ENCODE data around the gene SCPEP1.

The SCPEP1 gene

DNA sequence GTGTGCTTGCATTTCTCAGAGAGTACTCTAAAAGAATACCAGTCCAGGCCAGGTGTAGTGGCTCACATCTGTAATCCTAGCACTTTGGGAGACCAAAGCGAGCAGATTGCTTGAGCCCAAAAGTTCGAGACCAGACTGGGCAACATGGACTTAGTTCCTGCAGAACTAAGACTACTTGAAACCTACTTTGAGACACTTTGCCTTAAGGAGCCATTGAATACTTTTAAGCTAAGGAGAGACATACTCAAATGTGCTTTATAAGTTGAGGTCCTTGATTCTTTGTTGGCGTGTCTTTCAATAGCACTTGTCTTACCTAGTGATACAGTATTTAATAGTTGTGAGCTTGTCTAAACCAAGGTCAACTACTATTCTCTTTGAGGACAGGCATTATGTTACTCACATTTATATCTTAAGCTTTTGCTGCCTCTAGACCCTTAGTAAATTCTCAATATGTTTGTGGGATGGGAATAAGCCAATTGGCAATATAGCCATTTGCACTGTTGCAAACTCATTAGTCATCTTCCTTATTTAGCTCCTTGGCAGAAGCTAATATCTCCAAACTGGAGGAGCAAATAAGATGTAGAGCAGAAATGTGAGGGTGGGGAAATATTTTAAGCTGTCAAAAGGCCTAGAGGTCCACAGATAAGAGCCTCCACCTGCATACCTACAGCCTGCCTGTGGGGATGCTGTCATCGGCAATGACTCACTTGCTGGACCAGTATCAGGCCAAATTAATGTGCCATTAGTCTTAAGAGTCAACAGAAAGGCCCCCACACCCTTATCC, 16.3 kb downstream of the SCPEP1 start:
- no peak for DNase-seq (ENCODE audit: low read depth in 1 of 2, low spot score in 1 of 2)

DNA sequence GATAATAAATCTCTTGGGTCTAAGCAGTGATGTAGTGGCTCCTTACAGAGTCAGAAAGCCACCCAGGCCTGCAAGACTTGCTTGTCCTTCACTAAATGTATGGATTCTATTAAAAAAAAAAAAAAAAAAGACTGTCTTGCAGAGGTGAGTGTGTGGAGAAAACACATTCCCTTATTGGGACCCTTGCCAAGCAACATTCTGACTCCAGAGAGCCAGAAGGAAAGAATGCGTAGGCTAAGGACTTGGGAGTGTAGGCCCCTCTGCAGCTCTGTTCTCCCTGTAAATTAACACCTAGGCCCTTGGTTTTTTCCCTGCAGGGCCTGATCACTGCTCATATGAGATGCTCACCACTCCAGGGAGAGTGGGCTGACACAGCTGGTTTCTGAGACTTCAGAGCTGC, 17.8 kb downstream of the SCPEP1 start:
- DNase-seq (ENCODE audit: low read depth in 1 of 2, low spot score in 1 of 2), result no peak

DNA sequence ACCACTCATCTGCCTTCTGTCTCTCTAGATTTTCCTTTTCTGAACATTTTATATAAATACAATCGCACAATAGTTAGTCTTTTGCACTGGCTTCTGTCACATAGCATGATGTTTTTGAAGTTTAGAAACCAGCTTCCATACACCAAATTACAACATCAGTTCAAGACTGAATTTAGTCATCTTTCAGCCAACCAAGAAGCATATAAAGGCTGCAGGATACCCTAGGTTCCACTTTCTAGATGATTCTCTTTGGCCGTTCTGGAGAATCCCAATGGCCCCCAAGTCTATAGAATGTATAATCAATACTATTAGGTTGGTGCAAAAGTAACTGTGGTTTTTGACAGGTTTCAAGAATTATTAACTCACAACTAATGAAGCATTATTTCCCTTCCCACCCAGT, 19.4 kb downstream of the SCPEP1 start:
- DNase-seq (ENCODE audit: low read depth in 1 of 2, low spot score in 1 of 2), result no peak

GRCh38 chr17:57001541-57001940, 23.6 kb downstream of the SCPEP1 start:
- no peak for DNase-seq (ENCODE audit: low read depth in 1 of 2, low spot score in 1 of 2)

DNA sequence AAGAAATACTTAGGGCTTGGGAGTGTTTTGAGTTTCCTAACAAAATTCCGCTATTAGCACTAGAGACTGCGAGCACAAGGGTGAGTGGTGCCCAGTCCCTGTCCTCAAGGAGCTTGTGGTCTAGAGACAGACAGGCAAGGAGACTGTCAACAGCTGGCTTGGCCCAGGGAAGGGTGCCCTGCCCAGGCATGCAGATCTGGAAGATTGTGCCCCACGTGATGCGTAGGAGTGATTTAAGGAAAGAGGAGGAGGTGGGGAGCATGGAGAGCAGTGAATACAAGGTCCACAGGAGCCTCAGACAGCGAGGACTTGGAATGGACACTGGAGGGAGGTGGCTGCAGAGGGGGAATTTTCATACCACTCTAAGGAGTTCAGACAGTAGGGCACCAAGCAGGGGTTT, 25.0 kb downstream of the SCPEP1 start:
- DNase-seq (ENCODE audit: low read depth in 1 of 2, low spot score in 1 of 2), result no peak

GRCh38 chr17:57004944-57005579, 27.1 kb downstream of the SCPEP1 start:
- DNase-seq (ENCODE audit: low read depth in 1 of 2, low spot score in 1 of 2), result no peak

DNA sequence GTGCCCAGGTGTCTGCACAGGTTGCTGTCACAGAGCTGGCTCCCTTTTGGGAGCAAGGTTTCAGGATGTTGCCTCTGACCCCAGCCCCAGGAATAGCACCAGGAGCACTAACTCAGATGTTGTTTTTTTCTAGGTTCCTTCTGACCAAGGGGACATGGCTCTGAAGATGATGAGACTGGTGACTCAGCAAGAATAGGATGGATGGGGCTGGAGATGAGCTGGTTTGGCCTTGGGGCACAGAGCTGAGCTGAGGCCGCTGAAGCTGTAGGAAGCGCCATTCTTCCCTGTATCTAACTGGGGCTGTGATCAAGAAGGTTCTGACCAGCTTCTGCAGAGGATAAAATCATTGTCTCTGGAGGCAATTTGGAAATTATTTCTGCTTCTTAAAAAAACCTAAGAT, 28.1 kb downstream of the SCPEP1 start:
- no peak for DNase-seq (ENCODE audit: low read depth in 1 of 2, low spot score in 1 of 2)

DNA sequence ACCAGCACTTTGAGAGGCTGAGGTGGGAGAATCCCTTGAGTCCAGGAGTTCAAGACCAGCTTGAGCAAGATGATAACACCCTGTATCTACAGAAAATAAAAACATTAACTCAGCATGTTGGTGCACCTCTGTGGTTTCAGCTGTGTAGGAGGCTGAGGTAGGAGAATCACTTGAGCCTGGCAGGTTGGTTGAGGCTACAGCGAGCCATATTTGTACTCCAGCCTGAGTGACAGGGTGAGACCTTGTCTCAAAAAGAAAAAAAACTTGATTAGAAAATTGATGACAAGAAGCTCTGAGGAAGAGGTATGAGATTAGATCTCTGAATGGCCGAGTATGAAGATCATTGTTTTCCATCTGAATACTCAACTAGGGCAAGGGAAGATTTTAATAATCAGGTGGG, 31.0 kb downstream of the SCPEP1 start:
- no peak for DNase-seq (ENCODE audit: low read depth in 1 of 2, low spot score in 1 of 2)

DNA sequence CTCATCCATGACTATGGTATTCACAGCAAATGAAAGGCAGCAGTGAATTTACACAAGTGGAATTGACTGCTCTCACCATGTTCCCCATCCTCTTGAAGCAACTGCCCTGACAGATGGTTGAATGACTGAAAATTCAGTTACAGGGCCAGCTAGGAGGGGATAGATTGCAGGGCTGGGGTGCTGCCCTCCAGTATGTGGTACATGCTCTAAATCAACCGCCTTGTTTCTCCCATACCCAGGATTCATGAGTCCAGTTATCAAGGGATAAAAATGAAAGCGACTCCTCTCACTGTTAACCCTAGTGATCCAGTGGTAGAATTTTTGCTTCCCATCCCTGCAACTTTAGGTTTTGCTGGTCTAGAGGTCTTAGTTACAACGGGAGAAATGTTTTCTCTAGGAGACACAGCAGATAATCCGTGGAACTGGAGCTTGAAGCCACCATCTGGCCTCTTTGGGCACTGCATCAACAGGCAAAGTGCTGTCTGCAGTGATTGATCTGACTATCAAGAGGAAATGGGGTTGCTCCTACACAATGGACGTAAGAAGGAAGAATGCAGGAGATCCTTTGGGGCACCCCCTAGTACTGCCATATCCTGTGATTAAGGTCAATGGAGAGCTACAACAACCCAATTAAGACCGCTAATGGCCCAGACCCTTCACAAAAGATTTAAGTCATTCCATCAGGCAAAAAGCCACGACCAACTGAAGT, 32.0 kb downstream of the SCPEP1 start:
- peak in 1 of 2 donors; percentile 11 for DNase-seq (ENCODE audit: low read depth in 1 of 2, low spot score in 1 of 2)

GRCh38 chr17:57010487-57010886, 32.6 kb downstream of the SCPEP1 start:
- DNase-seq (ENCODE audit: low read depth in 1 of 2, low spot score in 1 of 2), result no peak

GRCh38 chr17:57011491-57012015, 33.6 kb downstream of the SCPEP1 start:
- DNase-seq (ENCODE audit: low read depth in 1 of 2, low spot score in 1 of 2), result no peak

DNA sequence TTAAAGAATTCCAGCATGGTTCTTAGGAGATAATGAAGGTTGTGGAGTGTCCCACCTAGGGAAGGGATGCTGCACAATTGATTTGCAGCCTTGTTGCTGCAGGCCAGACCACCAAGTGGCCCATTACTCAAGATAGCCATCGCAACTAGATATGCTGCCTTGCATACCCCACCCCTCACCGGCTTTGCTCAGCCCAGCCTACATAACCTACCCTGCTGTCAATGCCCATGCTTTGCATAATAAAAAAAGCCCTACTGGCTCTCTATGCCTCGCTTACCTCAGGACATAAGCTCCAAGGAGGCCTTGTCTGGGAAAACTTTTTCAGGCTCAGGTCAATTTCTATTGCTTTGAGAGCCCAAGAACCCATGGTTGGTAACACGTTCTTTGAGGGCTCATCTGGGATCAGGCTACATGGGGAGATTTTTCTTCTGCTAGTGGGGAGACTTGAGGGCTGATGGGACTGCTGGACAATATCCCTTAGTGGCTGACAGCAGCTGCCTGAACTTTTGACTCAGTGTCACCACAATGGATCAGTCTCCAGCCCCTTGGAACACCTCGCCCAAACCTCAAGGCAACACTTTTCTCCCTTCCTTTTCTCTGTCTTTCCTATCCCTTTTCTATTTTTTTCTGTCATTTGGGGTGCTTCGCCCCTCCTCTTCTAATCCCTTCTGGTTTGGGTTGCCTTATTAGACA, 38.3 kb downstream of the SCPEP1 start:
- no peak for DNase-seq (ENCODE audit: low read depth in 1 of 2, low spot score in 1 of 2)

- no peak for DNase-seq (ENCODE audit: low read depth in 1 of 2, low spot score in 1 of 2)
Measured at GRCh38 chr17:57016764-57017116, 38.8 kb downstream of the SCPEP1 start.

DNA sequence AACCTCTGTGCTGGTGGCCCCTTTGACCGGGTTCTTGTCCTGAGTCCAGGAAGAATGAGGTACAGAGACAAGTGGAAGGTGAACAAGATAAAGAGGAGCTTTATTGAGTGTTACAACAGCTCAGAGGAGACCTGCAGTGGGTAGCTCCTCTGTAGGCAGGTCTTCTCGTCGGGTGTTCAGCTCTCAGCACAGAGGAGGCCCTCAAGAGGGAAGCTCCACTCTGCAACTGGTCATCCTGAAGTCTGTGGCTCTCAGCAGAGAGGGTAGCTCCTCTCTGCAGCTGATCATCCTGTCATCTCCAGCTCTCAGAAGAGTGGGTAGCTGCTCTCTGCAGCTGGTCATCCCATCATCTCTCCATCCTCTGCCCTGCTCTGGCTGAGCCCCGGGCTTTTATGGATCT, 39.7 kb downstream of the SCPEP1 start:
- no peak for DNase-seq (ENCODE audit: low read depth in 1 of 2, low spot score in 1 of 2)

DNA sequence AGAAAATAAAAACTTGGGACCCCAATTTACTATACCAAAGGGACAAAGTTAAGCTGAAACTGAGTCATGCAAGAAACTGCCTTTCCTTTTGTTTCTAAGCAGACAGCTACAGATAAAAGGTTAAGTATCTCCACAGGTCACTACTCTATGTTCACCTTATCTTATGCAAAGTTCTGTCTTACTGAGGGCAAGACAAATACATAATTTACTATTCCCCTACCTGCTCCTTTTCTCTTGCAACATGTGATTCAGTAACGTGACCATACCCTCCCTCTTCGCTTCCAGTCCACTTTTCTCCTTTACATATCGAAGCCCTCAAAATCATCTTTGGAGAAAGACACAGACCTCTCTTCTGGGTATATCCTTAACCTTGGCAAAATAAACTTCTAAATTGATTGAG, 42.3 kb downstream of the SCPEP1 start:
- no peak for DNase-seq (ENCODE audit: low read depth in 1 of 2, low spot score in 1 of 2)

DNA sequence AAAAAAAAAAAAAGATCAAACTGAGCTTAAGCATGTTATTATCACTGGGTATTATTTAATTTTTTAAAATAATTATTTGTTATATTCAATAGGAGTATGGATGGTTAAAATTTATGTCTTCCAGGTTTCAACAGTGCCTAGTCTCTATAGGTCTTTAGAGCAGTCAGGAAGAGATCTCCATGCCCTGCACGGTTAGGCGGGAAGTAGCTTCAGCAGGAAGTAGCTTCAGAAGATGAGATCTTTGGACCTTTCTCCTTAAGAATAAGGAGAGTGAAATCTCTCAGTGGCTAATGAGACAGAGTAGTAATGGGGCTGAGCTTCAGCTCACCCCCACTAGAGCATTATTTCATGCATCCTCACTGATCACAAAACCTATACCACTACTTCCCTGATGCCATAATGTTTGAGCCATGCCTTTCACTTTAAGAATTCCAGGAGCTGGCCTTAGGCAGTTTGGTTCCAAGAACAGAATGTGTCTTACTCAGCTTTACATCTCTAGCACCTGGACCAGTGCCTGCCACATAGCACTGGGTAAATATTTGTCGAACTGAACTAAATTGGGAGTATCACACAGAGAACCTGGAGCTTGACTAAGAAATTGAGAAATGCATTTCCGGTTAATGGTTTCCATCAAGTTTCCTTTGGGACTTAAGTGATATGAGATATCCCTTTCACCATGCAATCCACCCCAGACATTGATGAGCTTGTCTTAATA, 43.5 kb downstream of the SCPEP1 start:
- no peak for DNase-seq (ENCODE audit: low read depth in 1 of 2, low spot score in 1 of 2)

DNA sequence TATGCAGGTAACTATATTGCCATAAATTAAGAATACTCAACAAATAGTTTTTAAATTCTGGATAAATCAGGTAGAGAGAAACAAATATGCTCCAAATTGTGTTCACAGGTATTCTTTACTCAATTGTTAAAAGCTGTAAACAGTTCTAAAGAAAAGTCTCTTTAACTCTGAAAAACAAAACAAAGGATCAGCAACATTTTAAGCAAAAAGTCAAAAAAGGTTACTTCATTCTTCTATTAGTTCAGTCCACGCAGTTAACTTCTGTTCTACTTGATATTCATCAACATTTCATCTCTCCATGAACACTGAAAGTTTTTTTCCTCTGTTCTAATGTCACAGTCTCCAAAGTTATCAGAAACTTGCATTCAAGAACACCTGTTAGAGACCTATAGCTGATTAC, 47.9 kb downstream of the SCPEP1 start:
- DNase-seq (ENCODE audit: low read depth in 1 of 2, low spot score in 1 of 2), result no peak

- DNase-seq (ENCODE audit: low read depth in 1 of 2, low spot score in 1 of 2), result no peak
Measured at GRCh38 chr17:57027852-57028251, 49.9 kb downstream of the SCPEP1 start.

- DNase-seq (ENCODE audit: low read depth in 1 of 2, low spot score in 1 of 2), result no peak
Measured at GRCh38 chr17:57032343-57032742, 54.4 kb downstream of the SCPEP1 start.

- no peak for DNase-seq (ENCODE audit: low read depth in 1 of 2, low spot score in 1 of 2)
Measured at GRCh38 chr17:57033296-57033695, 55.4 kb downstream of the SCPEP1 start.
